HG03378 (cell line): ENCODE results near the gene SLC34A3.

Experiments used
- ATAC-seq: cut with Tn5 transposase; IDR thresholded peaks from one replicate; pipeline ENCODE4 v1.9.1; 2021; ENCODE audit warnings: mild to moderate bottlenecking, moderate library complexity; ENCODE audit not compliant: unreplicated experiment

SLC34A3 gene

GRCh38 chr9:137275203-137275587 lies 44.5 kb downstream of the SLC34A3 start:
- no peak for ATAC-seq

- ATAC-seq, result no peak
Observed at GRCh38 chr9:137275588-137276472, 45.1 kb downstream of the SLC34A3 start.

DNA sequence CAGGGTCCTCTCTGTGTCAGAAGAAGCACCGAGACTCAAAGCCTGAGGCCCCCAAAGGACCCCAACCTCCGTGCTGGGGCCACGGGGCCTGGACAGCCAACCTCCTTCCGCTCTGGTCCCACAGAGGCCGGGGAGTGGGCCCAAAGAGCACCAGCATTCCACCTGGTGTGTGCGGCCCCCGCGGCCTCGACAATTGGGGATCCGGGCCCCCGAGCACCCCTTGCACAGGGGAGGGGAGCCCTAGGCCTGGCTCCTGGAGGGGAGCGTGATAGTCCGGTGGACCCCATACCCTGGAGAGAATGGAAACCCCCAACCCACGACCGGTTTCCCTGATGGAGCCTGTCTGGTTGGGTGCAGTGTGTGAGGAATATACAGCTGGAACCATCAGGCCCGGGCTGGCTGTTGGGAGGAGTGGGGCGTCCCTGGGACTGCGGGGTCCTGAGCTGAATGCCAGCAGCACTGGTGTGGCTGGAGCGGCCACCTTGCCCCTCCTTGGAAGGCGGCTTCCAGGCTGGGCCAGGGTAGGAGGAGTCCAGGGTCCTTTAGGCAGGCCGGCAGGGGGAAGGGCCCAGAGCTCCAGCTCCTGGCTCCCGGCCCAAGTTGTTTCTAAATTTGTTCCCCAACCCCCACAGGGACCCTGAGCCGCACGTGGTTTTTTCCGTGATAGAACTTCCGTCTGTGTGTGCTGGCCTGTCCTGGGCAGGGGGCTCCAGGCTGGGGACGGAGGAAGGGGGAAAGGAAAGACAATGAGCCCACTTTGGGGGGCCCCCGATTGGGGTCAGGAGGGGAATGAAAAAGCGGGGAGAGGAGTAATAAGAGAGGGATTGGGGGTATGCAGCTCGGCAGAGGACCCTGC lies 46.0 kb downstream of the SLC34A3 start:
- ATAC-seq, result no peak

GRCh38 chr9:137277329-137278041 lies 46.8 kb downstream of the SLC34A3 start, which contains the start of gene TOR4A:
TSS of gene TOR4A (plus strand) at chr9:137277726. CDS start at chr9:137278690, 964 bp downstream.
- ATAC-seq, result peak; percentile 59

DNA sequence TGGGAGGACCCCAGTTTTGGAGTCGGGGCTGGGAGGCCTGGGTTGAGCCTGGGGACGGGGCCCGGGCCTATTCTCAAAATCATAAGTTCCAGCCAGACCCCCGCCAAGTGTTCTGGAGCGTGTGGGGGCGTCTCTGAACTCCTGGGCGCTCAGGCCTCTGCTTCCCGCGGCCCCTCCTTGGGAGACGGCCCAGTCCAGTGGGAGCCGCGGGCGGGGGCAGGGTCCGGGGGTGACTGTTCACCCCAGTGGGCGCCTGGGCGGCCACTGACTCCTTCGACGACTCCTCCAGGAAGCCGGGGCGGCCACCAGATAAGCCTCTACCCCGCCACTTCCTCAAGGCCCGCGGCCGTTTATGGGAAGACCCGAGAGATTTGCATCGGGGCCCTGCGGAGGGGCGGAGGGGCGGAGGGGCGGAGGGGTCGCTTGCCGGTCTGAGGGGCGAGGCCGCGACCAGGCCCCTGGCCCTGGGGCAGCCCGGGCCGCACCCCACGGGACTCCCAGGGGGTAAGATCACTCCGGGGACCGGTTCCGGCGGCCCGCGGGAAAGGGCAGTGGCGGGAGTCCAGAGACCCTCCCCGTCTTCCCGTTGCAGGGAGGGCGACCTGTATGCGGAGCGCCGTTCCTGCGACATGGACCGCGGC lies 47.5 kb downstream of the SLC34A3 start:
- no peak for ATAC-seq

- no peak for ATAC-seq
Observed at GRCh38 chr9:137278721-137279711, 48.3 kb downstream of the SLC34A3 start.

GRCh38 chr9:137279741-137280473 lies 49.2 kb downstream of the SLC34A3 start:
- no peak for ATAC-seq

DNA sequence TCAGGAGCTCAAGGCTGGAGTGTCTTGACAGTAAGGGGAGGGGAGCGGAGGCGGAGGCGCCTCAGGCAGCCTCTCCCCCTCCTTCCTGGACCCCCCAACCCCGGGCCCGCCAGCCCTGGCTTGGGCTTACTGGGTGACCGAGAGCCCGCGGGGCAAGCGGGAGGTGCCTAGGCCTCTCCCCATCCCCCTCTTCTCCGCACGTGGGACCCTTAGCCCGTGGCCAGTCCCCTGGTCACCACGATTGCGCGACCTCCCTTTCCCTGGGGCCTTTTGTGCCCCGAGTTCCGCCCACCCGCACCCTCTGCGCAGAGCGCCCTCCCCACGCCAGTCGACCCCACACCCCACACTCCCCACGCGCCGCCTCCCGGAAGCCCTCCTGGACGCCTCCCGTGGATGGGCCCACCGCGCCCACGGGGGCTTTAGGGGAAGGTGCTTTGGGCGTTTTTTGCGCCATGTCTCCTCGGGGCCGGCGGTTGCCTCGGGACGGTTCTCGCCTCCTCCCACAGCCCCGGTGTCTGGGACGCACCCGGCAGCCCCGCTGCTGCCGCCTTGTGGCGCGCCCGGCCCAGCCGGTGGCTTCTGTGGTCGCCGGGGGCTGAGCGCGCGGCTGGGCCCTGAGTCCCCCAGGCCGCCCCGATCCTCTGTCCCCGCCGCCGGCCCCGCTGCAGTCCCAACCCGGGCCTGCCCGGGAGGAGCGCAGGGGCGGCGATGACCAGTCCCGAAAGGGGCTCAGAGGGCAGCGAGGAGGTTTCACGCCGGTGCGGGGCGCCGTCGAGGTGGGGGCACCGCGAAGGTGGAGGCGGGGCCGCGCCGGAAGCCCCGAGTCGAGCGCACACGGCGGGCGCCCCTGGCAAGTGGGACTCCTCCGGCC lies 50.0 kb downstream of the SLC34A3 start:
- no peak for ATAC-seq

GRCh38 chr9:137281345-137282116 lies 50.8 kb downstream of the SLC34A3 start:
- ATAC-seq, result no peak
